ENCODE data around the gene TBX1.

Gene TBX1

DNA sequence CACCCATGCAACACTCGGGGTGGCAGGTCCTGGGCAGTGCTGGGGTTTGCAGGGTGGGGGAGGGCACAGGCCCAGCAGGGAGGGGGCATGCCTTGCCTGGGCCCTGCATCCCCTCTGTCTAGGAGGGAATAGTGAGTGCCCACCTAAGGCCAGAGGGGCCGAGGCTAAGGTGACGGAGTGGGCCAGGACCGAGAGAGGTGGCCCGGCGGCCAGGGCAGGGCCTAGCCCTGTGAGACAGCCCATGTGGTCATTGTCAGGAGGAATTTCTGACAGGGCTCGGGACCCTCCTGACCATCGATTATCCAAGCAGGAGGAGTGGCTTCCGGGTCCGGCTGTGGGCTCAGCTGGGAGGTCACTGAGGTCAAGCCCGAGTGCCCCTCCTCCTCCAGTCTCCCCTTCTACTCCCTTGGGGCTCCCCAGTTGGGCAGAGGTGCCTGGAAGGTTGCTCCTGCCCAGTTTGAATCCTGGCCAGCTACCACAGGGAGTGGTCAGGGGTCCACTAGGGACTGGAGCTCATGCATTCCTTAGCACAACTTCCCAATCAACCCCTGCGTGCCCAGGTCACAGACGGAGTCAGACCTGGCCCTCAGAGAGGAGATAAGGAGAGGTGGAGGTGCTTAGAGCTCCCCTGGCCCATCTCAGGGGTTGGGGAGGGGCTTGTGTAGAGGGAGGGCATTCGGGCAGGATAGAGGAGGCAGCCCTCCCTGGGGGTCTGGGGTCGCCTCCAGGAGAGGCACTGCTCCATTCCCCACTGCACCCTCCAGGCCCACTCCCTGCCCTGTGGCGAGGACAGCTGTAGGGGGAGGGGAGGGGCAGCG, 22.5 kb upstream of the TBX1 start:
- no peak for DNase-seq (ENCODE audit: low read depth, low spot score)

DNA sequence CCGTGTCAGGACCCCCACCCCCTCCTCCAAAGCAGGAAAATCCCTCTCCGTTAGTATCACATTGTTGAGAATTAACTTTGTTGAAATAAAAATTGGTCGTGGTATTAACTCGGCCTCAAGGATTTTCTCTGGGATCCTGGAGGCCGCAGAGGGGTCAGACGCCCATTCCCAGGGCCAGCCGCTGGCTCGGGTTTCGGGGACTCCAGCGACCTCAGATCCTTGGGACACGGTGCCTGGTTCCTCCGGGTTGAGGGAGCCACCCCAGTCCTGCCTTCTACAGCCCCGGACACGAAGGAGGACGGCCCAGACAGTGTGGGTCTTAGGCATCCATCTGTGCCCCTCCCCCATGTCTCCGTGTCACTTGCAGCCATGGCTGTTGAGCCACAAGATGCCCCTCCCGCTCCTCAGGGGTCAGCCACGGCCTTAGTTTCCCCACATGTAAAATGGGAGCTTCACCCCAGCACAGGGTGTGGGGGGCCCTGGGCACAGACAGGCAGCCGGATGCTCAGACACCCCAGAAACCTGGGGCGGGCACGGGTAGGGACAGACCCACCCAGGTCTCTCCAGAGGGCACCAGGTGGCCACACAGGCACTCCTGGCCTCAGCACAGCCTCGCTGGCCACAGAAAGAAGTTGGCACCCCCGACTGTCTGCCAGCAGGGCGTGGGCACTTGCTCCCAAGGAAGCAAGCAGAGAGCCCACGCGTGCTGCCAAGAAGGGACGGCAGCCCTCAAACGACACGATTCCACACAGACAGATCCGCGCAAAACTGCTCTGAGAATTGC, 21.7 kb upstream of the TBX1 start:
- DNase-seq (ENCODE audit: low read depth, low spot score), result no peak

DNA sequence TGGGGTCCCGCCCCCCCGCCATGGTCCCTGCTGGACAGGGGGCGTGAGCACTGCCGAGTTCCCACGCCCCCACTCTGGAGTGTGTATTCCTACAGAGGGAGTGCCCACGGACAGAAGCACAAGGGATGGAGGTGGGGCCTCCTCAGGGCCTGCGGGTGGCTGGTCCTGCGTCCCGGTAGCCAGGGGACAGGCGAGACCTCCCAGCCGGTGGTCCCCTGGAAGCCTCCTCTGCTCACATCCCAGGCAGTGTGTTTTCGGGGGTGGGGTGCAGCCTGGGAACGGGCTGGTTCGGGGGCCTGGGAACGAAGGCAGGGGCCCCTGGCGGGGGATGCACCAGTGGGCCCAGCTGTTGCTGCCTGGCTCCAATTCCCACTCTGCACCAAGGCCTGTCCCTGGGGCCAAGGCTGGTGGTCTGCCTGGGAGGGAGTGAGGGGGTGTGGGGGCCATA, 21.1 kb upstream of the TBX1 start:
- DNase-seq (ENCODE audit: low read depth, low spot score), result no peak

- no peak for DNase-seq (ENCODE audit: low read depth, low spot score)
Measured at GRCh38 chr22:19739911-19740449, 20.6 kb upstream of the TBX1 start.

DNA sequence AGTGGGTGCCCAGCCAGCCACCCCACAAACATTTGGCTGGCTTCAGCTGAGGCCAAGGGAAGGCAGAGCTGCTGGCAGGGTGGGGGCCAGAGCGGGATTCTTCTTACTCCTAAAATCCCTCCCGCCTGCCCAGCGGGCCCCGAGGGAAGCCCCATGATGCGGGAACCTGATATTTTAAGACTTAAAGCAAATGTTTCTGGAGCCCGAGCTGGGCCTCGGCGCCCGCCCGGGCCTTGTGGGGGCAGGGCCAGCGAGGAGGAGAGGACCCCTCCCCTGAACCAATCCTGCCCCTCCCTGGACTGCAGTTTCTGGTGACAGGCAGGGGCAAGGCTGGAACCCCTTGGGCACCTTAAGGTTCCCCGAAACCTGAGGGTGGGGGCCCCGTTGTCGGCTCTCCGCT, 20.0 kb upstream of the TBX1 start:
- no peak for DNase-seq (ENCODE audit: low read depth, low spot score)

- no peak for DNase-seq (ENCODE audit: low read depth, low spot score)
Measured at GRCh38 chr22:19741053-19741452, 19.5 kb upstream of the TBX1 start.

- DNase-seq (ENCODE audit: low read depth, low spot score), result no peak
Measured at GRCh38 chr22:19742160-19743066, 18.2 kb upstream of the TBX1 start.

GRCh38 chr22:19743081-19743480, 17.5 kb upstream of the TBX1 start:
- no peak for DNase-seq (ENCODE audit: low read depth, low spot score)

GRCh38 chr22:19743651-19744050, 16.9 kb upstream of the TBX1 start:
- DNase-seq (ENCODE audit: low read depth, low spot score), result no peak

- no peak for DNase-seq (ENCODE audit: low read depth, low spot score)
Measured at GRCh38 chr22:19744350-19745006, 16.1 kb upstream of the TBX1 start.

- no peak for DNase-seq (ENCODE audit: low read depth, low spot score)
Measured at GRCh38 chr22:19745155-19746101, 15.2 kb upstream of the TBX1 start.

- no peak for DNase-seq (ENCODE audit: low read depth, low spot score)
Measured at GRCh38 chr22:19746726-19747125, 13.9 kb upstream of the TBX1 start.

GRCh38 chr22:19747551-19747950, 13.0 kb upstream of the TBX1 start:
- no peak for DNase-seq (ENCODE audit: low read depth, low spot score)

DNA sequence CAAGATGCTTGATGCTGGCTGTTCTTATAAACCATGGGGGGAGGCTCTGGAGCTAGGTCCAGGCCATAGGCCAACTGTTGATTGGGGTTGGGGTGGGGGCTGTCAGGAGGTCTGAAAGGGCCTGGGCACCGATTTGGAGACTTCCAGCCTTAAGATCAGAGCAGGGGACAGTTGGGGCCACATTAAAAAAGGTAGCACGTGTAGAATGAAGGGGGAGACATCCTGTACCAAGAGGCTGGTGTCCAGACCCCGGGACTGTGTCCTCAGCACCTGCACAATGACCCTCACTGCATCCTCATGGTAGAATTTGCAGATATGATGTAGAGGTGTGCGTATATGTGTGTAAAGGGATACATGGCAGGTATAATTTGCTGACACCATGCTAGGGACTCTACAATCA, 12.4 kb upstream of the TBX1 start:
- no peak for DNase-seq (ENCODE audit: low read depth, low spot score)

DNA sequence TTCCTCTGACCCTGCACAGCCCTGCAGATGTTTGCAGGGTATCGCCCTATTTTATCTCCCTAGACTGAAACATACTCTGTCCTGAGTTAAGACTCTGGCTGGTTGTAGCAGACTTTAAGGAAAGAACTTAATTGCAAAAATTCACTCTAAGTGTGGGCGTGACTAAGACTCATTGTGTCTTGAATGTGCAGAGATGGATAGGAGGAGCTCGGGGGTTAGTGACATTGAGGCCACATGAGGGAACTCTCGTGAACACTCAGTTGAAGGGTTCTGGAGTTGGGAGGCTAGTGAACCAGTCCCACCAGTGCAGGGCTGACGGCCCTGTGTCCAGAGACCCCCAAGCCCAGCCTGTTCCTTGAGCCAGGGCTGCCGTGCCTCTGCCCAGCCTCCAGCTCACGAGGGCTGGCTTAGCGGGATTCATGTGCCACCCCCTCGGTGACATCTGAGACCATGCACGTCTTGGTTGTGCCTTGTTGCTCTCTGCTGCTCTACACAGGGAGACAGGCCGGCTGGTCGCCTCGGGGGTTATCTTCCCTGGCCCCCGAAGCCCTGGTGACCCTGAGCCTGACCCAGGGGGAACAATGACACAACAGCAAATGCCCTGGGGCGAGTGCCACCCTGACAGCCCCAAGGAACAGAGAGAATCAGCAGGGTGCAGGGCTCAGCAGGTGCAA, 11.4 kb upstream of the TBX1 start:
- DNase-seq (ENCODE audit: low read depth, low spot score), result no peak

DNA sequence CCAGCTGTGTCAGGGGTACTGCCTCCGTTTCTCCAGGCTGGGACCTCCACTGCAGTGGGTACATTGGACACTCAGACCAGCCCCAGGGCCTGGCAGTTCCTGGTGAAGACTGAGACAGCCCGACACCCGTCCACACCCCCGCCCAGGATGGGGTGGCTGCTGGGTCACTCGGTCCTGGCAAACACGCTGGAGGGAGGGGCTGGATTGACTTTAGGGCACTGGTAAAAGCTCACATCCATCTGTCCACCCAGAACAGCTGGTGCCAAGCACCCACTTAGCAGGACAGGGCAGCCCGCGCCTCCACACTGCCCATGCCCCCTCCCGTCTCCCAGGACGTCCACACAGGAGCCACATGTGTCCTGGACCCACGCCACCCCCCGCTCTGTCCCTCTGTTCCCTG, 10.7 kb upstream of the TBX1 start:
- no peak for DNase-seq (ENCODE audit: low read depth, low spot score)

GRCh38 chr22:19750507-19751490, 9.8 kb upstream of the TBX1 start:
- DNase-seq (ENCODE audit: low read depth, low spot score), result no peak

Data from brain pericyte (primary cell).